SK-N-SH (cell line): ENCODE results near the gene P4HTM. TPM values are rescaled to one million over a fixed set of nuclear protein-coding genes. Genes with fewer than 3 reads are reported as not detected.

Experiments used
- CTCF ChIA-PET: fragments of 300-600, 350-600 bp; formaldehyde crosslinking; extraction: SDS; loops from one replicate; lab custom pipeline; 2021; lab: Yijun Ruan, JAX
- POLR2A ChIA-PET: fragments of 350-600 bp; sonication (Branson Sonifier 250); formaldehyde crosslinking; extraction: SDS; loops from one replicate; lab custom pipeline; 2020; ENCODE audit warnings: antibody characterized with exemption, inconsistent platforms; lab: Yijun Ruan, JAX
- DNase-seq: peaks from one replicate; pipeline ENCODE4 v3.0.0; 2012
- H2AFZ ChIP-seq: fragments of 200-600 bp; sonication (generic); 2 replicates; pipeline ENCODE4 v1.8.1; 2016; ENCODE audit warnings: antibody characterized with exemption, mild to moderate bottlenecking, low read depth
- H3F3A ChIP-seq: fragments of 200-600 bp; sonication (generic); replicated peaks from 2 replicates; pipeline ENCODE3; 2016; ENCODE audit warnings: antibody characterized with exemption, mild to moderate bottlenecking; ENCODE audit not compliant: insufficient read depth
- H3K27ac ChIP-seq, 2 experiments: fragments of 200-500 bp in 1 of 2; fragments of 200-600 bp in 1 of 2; sonication (Bioruptor generic) in 1 of 2; sonication (generic), shearing (Covaris generic) in 1 of 2; 2 replicates each; pipeline versions ENCODE4 v1.5.1 to v1.6.1; 2014 to 2016; ENCODE audit warnings: low read depth in 2 of 2, inconsistent platforms in 1 of 2, low read length in 1 of 2, mild to moderate bottlenecking in 1 of 2, mixed read lengths in 1 of 2
- H3K27me3 ChIP-seq: fragments of 200-600 bp; sonication (generic), shearing (Covaris generic); 2 replicates; pipeline ENCODE4 v1.6.1; 2016; ENCODE audit warnings: mixed run types; ENCODE audit not compliant: insufficient read depth
- H3K36me3 ChIP-seq, 2 experiments: fragments of 200-500 bp in 1 of 2; fragments of 200-600 bp in 1 of 2; sonication (Bioruptor generic) in 1 of 2; sonication (generic) in 1 of 2; replicated peaks in 1 of 2; 2 replicates each; pipeline versions ENCODE3 to v1.5.1; 2014 to 2016; ENCODE audit warnings: low read length in 1 of 2, mild to moderate bottlenecking in 1 of 2; ENCODE audit not compliant: insufficient read depth in 2 of 2, control insufficient read depth in 1 of 2
- H3K4me1 ChIP-seq, 2 experiments: fragments of 200-500 bp in 1 of 2; fragments of 200-600 bp in 1 of 2; sonication (Bioruptor generic) in 1 of 2; sonication (generic), shearing (Covaris generic) in 1 of 2; 2 replicates each; pipeline versions ENCODE4 v1.5.1 to v1.6.1; 2014 to 2016; ENCODE audit warnings: low read depth in 1 of 2, low read length in 1 of 2, mixed run types in 1 of 2; ENCODE audit not compliant: insufficient read depth in 2 of 2, control insufficient read depth in 1 of 2
- H3K4me2 ChIP-seq: fragments of 200-600 bp; sonication (generic), shearing (Covaris generic); 2 replicates; pipeline ENCODE4 v1.6.1; 2017; ENCODE audit warnings: mixed run types
- H3K4me3 ChIP-seq, 2 experiments: fragments of 200-500 bp in 1 of 2; fragments of 200-600 bp in 1 of 2; sonication (Bioruptor generic) in 1 of 2; sonication (generic), shearing (Covaris generic) in 1 of 2; 2 replicates each; pipeline versions ENCODE4 v1.5.1 to v1.8.1; 2014 to 2016; ENCODE audit warnings: low read depth in 2 of 2, inconsistent platforms in 1 of 2, low read length in 1 of 2, mild to moderate bottlenecking in 1 of 2, mixed read lengths in 1 of 2, moderate library complexity in 1 of 2
- H3K79me2 ChIP-seq: fragments of 200-600 bp; sonication (generic); 2 replicates; pipeline ENCODE4 v1.8.1; 2017; ENCODE audit warnings: mild to moderate bottlenecking; ENCODE audit not compliant: insufficient read depth
- H3K9ac ChIP-seq: fragments of 200-600 bp; sonication (generic); 2 replicates; pipeline ENCODE4 v1.6.1; 2017; ENCODE audit warnings: mixed run types
- H3K9me2 ChIP-seq: fragments of 200-600 bp; sonication (generic); 2 replicates; pipeline ENCODE4 v1.6.1; 2017; ENCODE audit warnings: mixed run types
- H3K9me3 ChIP-seq: fragments of 200-600 bp; sonication (generic); 2 replicates; pipeline ENCODE4 v1.6.1; 2017; ENCODE audit warnings: mixed run types, mild to moderate bottlenecking, moderate library complexity
- H4K20me1 ChIP-seq: fragments of 200-600 bp; sonication (generic); 2 replicates; pipeline ENCODE4 v1.6.1; 2017; ENCODE audit warnings: mild to moderate bottlenecking, mixed run types; ENCODE audit not compliant: insufficient read depth
- CHD2 ChIP-seq: fragments of 150-350 bp; IDR thresholded peaks from 2 replicates; pipeline ENCODE4 v1.6.1; 2018; ENCODE audit warnings: low read length; ENCODE audit not compliant: partially characterized antibody
- FOXM1 ChIP-seq: IDR thresholded peaks from 2 replicates; pipeline ENCODE4 v1.4.0; 2012; ENCODE audit warnings: low read depth, mild to moderate bottlenecking
- GABPA ChIP-seq: IDR thresholded peaks from 2 replicates; pipeline ENCODE4 v1.4.0; 2012; ENCODE audit warnings: low read depth, mild to moderate bottlenecking
- MXI1 ChIP-seq: IDR thresholded peaks from 2 replicates; pipeline ENCODE4 v1.6.1; 2012; ENCODE audit warnings: mild to moderate bottlenecking, low read depth, low read length, improper control_type of control experiment
- NRF1 ChIP-seq: IDR thresholded peaks from 2 replicates; pipeline ENCODE4 v1.6.1; 2012; ENCODE audit warnings: low read depth, mild to moderate bottlenecking, low read length
- POLR2AphosphoS5 ChIP-seq: IDR thresholded peaks from 2 replicates; pipeline ENCODE4 v1.6.1; 2012; ENCODE audit warnings: low read depth, low read length
- RAD21 ChIP-seq: IDR thresholded peaks from 2 replicates; pipeline ENCODE4 v1.6.1; 2012; ENCODE audit warnings: mild to moderate bottlenecking, low read length
- RCOR1 ChIP-seq: fragments of 150-350 bp; IDR thresholded peaks from 2 replicates; pipeline ENCODE4 v1.6.1; 2017; ENCODE audit warnings: antibody characterized with exemption, low read length
- REST ChIP-seq: IDR thresholded peaks from 2 replicates; pipeline ENCODE4 v1.6.1; 2012; ENCODE audit warnings: mild to moderate bottlenecking, low read depth, low read length, moderate library complexity
- RFX5 ChIP-seq: IDR thresholded peaks from 2 replicates; pipeline ENCODE4 v1.6.1; 2012; ENCODE audit warnings: mild to moderate bottlenecking, improper control_type of control experiment, low read length
- RXRA ChIP-seq: IDR thresholded peaks from 2 replicates; pipeline ENCODE4 v1.4.0; 2012; ENCODE audit warnings: low read depth, mild to moderate bottlenecking, borderline replicate concordance
- SIN3A ChIP-seq: IDR thresholded peaks from 2 replicates; pipeline ENCODE4 v1.6.1; 2012; ENCODE audit warnings: low read depth, mild to moderate bottlenecking, low read length, moderate library complexity, borderline replicate concordance
- SMC3 ChIP-seq: IDR thresholded peaks from 2 replicates; pipeline ENCODE4 v1.6.1; 2012; ENCODE audit warnings: low read depth, low read length, improper control_type of control experiment
- TAF1 ChIP-seq: IDR thresholded peaks from 2 replicates; pipeline ENCODE4 v1.6.1; 2012; ENCODE audit warnings: low read depth, mild to moderate bottlenecking, low read length, moderate library complexity, borderline replicate concordance
- TCF12 ChIP-seq: IDR thresholded peaks from 2 replicates; pipeline ENCODE4 v1.4.0; 2012
- USF2 ChIP-seq: fragments of 150-350 bp; IDR thresholded peaks from 2 replicates; pipeline ENCODE4 v1.6.1; 2017; ENCODE audit warnings: antibody characterized with exemption, low read length, low read depth, borderline replicate concordance
- WGBS: methylation state at CpG from one replicate; pipeline ENCODE4 v1.1.6; 2017; ENCODE audit warnings: low lambda C conversion rate; 5-methylcytosine and 5-hydroxymethylcytosine counted together
- polyA plus RNA-seq, 3 experiments: library from polyadenylated mRNA; depleted of rRNA; stranded (reverse); fragments of >200 nt; gene quantifications; 2 replicates each; pipeline ENCODE4 v1.2.3, GENCODE V29; 2012
- TF ChIP-seq, protein P1 (sequence below): IDR thresholded peaks from 2 replicates; pipeline ENCODE4; 2012
- TF ChIP-seq, protein P2 (sequence below): IDR thresholded peaks from 2 replicates; pipeline ENCODE4 v1.4.0; 2012; ENCODE audit warnings: low read depth

The P4HTM gene
- polyA plus RNA-seq, 1 of the 3 experiments (the other 2 are of a cell fraction): 21.0 TPM

GRCh38 chr3:49015072-49015471 is 25.0 kb downstream of the P4HTM start:
- no peak overlapping the region for H3K9ac ChIP-seq
- H3K27ac ChIP-seq: no peak overlapping the region
- no peak overlapping the region for H2AFZ ChIP-seq
- H3K27me3 ChIP-seq: no peaks in the 10 kb centered on the region
- peaks cover 28% of the 10 kb centered on the region for H3F3A ChIP-seq
- 83% methylated on average over 7 of the region's 8 CpGs for WGBS
- peaks cover 0 to 23% of the 10 kb centered on the region in 2 experiments; a peak in 1 of 4 replicates for H3K4me1 ChIP-seq
- peaks cover 62% of the 10 kb centered on the region for H3K79me2 ChIP-seq
- peaks cover 51% of the 10 kb centered on the region for H4K20me1 ChIP-seq
- peaks cover 5 to 54% of the 10 kb centered on the region in 2 experiments for H3K36me3 ChIP-seq
- TF ChIP-seq RXRA (no peak), TCF12 (no peak), POLR2AphosphoS5 (no peak), SIN3A (no peak), RCOR1 (no peak), MXI1 (no peak), USF2 (no peak), RFX5 (no peak), GABPA (no peak), FOXM1 (no peak), TAF1 (no peak), NRF1 (no peak), RAD21 (no peak), REST (no peak), CHD2 (no peak), SMC3 (no peak)
- TF ChIP-seq, protein P1, sequence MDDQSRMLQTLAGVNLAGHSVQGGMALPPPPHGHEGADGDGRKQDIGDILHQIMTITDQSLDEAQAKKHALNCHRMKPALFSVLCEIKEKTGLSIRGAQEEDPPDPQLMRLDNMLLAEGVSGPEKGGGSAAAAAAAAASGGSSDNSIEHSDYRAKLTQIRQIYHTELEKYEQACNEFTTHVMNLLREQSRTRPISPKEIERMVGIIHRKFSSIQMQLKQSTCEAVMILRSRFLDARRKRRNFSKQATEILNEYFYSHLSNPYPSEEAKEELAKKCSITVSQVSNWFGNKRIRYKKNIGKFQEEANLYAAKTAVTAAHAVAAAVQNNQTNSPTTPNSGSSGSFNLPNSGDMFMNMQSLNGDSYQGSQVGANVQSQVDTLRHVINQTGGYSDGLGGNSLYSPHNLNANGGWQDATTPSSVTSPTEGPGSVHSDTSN: no peak
- TF ChIP-seq, protein P2, sequence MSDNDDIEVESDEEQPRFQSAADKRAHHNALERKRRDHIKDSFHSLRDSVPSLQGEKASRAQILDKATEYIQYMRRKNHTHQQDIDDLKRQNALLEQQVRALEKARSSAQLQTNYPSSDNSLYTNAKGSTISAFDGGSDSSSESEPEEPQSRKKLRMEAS: no peak
- no peak for DNase-seq
- H3K9me2 ChIP-seq: no peaks in the 10 kb centered on the region
- H3K9me3 ChIP-seq: no peaks in the 10 kb centered on the region
- H3K4me3 ChIP-seq: no peak overlapping the region
- ChIA-PET POLR2A (interaction anchor here (2.1 to 3.7 kb wide), 2 partner anchors 7 to 14 kb away, joined by 6 to 46 read pairs; partner anchors contain the start of genes IMPDH2 and WDR6), CTCF (interaction anchor here (0.9 to 14.2 kb wide), 5 partner anchors 9 to 117 kb away, joined by 3 to 114 read pairs (median 4); partner anchors contain the start of gene P4HTM)
- no peak overlapping the region for H3K4me2 ChIP-seq
